Measurements from ENCODE around the gene SKAP2. TPM values are rescaled to one million over a fixed set of nuclear protein-coding genes. Genes with fewer than 3 reads are reported as not detected.

SKAP2 gene
- total and polyA plus RNA-seq, 10 of the 15 experiments (the other 5 are each of a cell fraction or from before 2014, with no cell fraction given) = 10.9 to 40.6 (median 23.5) TPM

GRCh38 chr7:26864309-26865093, at the start of gene SKAP2 (continued):
- TF ChIP-seq CUX1 (IDR thresholded peaks at IDR 0.05; ENCODE audit: insufficient replicate concordance, low read depth, low read length) (no peak), KAT2A (conservative IDR thresholded peaks at IDR 0.05; ENCODE audit: control insufficient read depth, low read depth, low read length) (no peak), NRF1 (conservative IDR thresholded peaks at IDR 0.05; ENCODE audit: low read depth, low read length) (peak; percentile 40; the same call in 1 of the 2 replicates), ZNF622 (IDR thresholded peaks at IDR 0.05) (no peak), CBX5 (IDR thresholded peaks at IDR 0.05; ENCODE audit: low read depth) (0 out of 2 replicates have a peak, but pooled peaks have one; percentile 33), PBX3 (IDR thresholded peaks at IDR 0.05; ENCODE audit: insufficient replicate concordance, low read depth, low read length) (no peak), JUNB (IDR thresholded peaks at IDR 0.05) (no peak), RB1 (IDR thresholded peaks at IDR 0.05; ENCODE audit: borderline replicate concordance) (peak; percentile 85; the same call in 1 of the 2 replicates), MYB (IDR thresholded peaks at IDR 0.05; ENCODE audit: borderline replicate concordance, low read depth, low read length) (no peak), SMAD1 (IDR thresholded peaks at IDR 0.05; ENCODE audit: low read depth, partially characterized antibody) (peak; percentile 71), EP300 (IDR thresholded peaks at IDR 0.05; ENCODE audit: borderline replicate concordance in 1 of 2, control insufficient read depth in 1 of 2, low read depth in 2 of 2, low read length in 2 of 2) (no peak), ZNF274 (IDR thresholded peaks at IDR 0.05; ENCODE audit: insufficient read depth, insufficient read length) (no peak), EZH2 (IDR thresholded peaks at IDR 0.05; ENCODE audit: borderline replicate concordance, control insufficient read depth, low read depth, low read length) (no peak), SRF (IDR thresholded peaks at IDR 0.05; ENCODE audit: low read depth in 2 of 2, low read length in 2 of 2) (peak; percentile 57 to 73), CEBPB (IDR thresholded peaks at IDR 0.05; ENCODE audit: borderline replicate concordance in 1 of 2, low read depth in 2 of 2, low read length in 2 of 2) (no peak), SKIL (IDR thresholded peaks at IDR 0.05; ENCODE audit: low read depth, poor library complexity, severe bottlenecking) (peak; percentile 15), SREBF2 (IDR thresholded peaks at IDR 0.05; ENCODE audit: low read length) (no peak), CHD1 (IDR thresholded peaks at IDR 0.05; ENCODE audit: low read depth, low read length) (no peak), EED (IDR thresholded peaks at IDR 0.05; ENCODE audit: low read depth) (no peak; the same call in 1 of the 2 replicates), CREM (IDR thresholded peaks at IDR 0.05; ENCODE audit: low read depth) (peak; percentile 60; the same call in 1 of the 2 replicates)
- TF ChIP-seq, protein P1, sequence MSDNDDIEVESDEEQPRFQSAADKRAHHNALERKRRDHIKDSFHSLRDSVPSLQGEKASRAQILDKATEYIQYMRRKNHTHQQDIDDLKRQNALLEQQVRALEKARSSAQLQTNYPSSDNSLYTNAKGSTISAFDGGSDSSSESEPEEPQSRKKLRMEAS (IDR thresholded peaks at IDR 0.05; ENCODE audit: low read depth, low read length) = peak; percentile 71; the same call in 1 of the 2 replicates

Measured in GM12878 (cell line).